ENCODE results near the gene RAB6D.
"Not testable (repeated sequence)": the region's sequence is repeated elsewhere in the genome, so short reads cannot be mapped to it uniquely, and the experiment has no call there.

Gene RAB6D

GRCh38 chr2:131400849-131401248, 36.9 kb upstream of the RAB6D start:
- DNase-seq (ENCODE audit: low spot score): no peak
- POLR2A ChIA-PET (ENCODE audit: low non-redundant PET): no interaction called here
- CTCF ChIA-PET: no interaction called here

GRCh38 chr2:131400441-131400840, 36.5 kb upstream of the RAB6D start:
- CTCF ChIA-PET; POLR2A ChIA-PET (ENCODE audit: low non-redundant PET); H3K27ac ChIP-seq; DNase-seq (ENCODE audit: low spot score): not testable (repeated sequence)

More at GRCh38 chr2:131400849-131401248, 36.9 kb upstream of the RAB6D start:
- no peak for TF ChIP-seq CTCF (conservative IDR thresholded peaks at IDR 0.05; ENCODE audit: low read depth)
- H3K27ac ChIP-seq: no peak overlapping the region

GRCh38 chr2:131396209-131396608, 32.2 kb upstream of the RAB6D start:
- POLR2A ChIA-PET (ENCODE audit: low non-redundant PET); CTCF ChIA-PET; H3K27ac ChIP-seq; DNase-seq (ENCODE audit: low spot score): not testable (repeated sequence)

GRCh38 chr2:131395024-131395645, 31.2 kb upstream of the RAB6D start:
- CTCF ChIA-PET; H3K27ac ChIP-seq; POLR2A ChIA-PET (ENCODE audit: low non-redundant PET): not testable (repeated sequence)

GRCh38 chr2:131394147-131394931, 30.4 kb upstream of the RAB6D start:
- no peak for TF ChIP-seq CTCF (conservative IDR thresholded peaks at IDR 0.05; ENCODE audit: low read depth)
- ChIA-PET CTCF (no interaction called here), POLR2A (ENCODE audit: low non-redundant PET) (no interaction called here)
- no peak overlapping the region for H3K27ac ChIP-seq
- DNase-seq (ENCODE audit: low spot score): no peak

More at GRCh38 chr2:131395024-131395645, 31.2 kb upstream of the RAB6D start:
- DNase-seq (ENCODE audit: low spot score): not testable (repeated sequence)

- CTCF ChIA-PET; POLR2A ChIA-PET (ENCODE audit: low non-redundant PET); DNase-seq (ENCODE audit: low spot score); H3K27ac ChIP-seq: not testable (repeated sequence)
Observed at GRCh38 chr2:131391953-131392352, 28.0 kb upstream of the RAB6D start.

- CTCF ChIA-PET; DNase-seq (ENCODE audit: low spot score); POLR2A ChIA-PET (ENCODE audit: low non-redundant PET); H3K27ac ChIP-seq: not testable (repeated sequence)
Observed at GRCh38 chr2:131391471-131391870, 27.5 kb upstream of the RAB6D start.

- H3K27ac ChIP-seq; POLR2A ChIA-PET (ENCODE audit: low non-redundant PET); DNase-seq (ENCODE audit: low spot score); CTCF ChIA-PET: not testable (repeated sequence)
Observed at GRCh38 chr2:131390495-131391130, 26.6 kb upstream of the RAB6D start.

GRCh38 chr2:131389657-131390056, 25.7 kb upstream of the RAB6D start:
- ChIA-PET CTCF (no interaction called here), POLR2A (ENCODE audit: low non-redundant PET) (no interaction called here)
- no peak for DNase-seq (ENCODE audit: low spot score)
- H3K27ac ChIP-seq: no peak overlapping the region
- no peak for TF ChIP-seq CTCF (conservative IDR thresholded peaks at IDR 0.05; ENCODE audit: low read depth)

- CTCF ChIA-PET; POLR2A ChIA-PET (ENCODE audit: low non-redundant PET); H3K27ac ChIP-seq; DNase-seq (ENCODE audit: low spot score): not testable (repeated sequence)
Observed at GRCh38 chr2:131388834-131389233, 24.9 kb upstream of the RAB6D start.

- POLR2A ChIA-PET (ENCODE audit: low non-redundant PET); CTCF ChIA-PET: not testable (repeated sequence)
Observed at GRCh38 chr2:131373111-131373510, 9.1 kb upstream of the RAB6D start.

More at GRCh38 chr2:131373111-131373510, 9.1 kb upstream of the RAB6D start:
- DNase-seq (ENCODE audit: low spot score); H3K27ac ChIP-seq: not testable (repeated sequence)

All from RWPE1 (cell line).